Nephron progenitor cell (in vitro differentiated cells): ENCODE measurements around the gene SLC35F1.
A peak's percentile ranks its signal among the peaks of the same experiment; 100 is the strongest.

Experiments
- DNase-seq: peaks from one replicate; pipeline ENCODE4 v3.0.0; 2021
- H3K27ac Mint-ChIP-seq: 2 replicates; pipeline ENCODE4 v1.8.0; 2021; ENCODE audit warnings: mild to moderate bottlenecking, moderate library complexity, mixed read lengths
- H3K27me3 Mint-ChIP-seq: 2 replicates; pipeline ENCODE4 v1.8.0; 2021; ENCODE audit warnings: mild to moderate bottlenecking, low read depth, mixed read lengths; ENCODE audit not compliant: poor library complexity
- H3K36me3 Mint-ChIP-seq: 2 replicates; pipeline ENCODE4 v1.8.0; 2021; ENCODE audit warnings: low read depth, mixed read lengths
- H3K4me1 Mint-ChIP-seq: 2 replicates; pipeline ENCODE4 v1.8.0; 2021; ENCODE audit warnings: mixed read lengths
- H3K4me3 Mint-ChIP-seq: 2 replicates; pipeline ENCODE4 v1.8.0; 2021; ENCODE audit warnings: mild to moderate bottlenecking, moderate library complexity, mixed read lengths
- H3K9me3 Mint-ChIP-seq: 2 replicates; pipeline ENCODE4 v1.8.0; 2021; ENCODE audit warnings: mild to moderate bottlenecking, moderate library complexity, mixed read lengths
- CTCF ChIP-seq: fragments of 200-600 bp; sonication (generic); IDR thresholded peaks from 2 replicates; pipeline ENCODE4 v1.5.0; 2021; ENCODE audit warnings: antibody characterized with exemption

Gene SLC35F1

GRCh38 chr6:118218156-118218555, 311.1 kb downstream of the SLC35F1 start:
- Mint-ChIP-seq H3K27me3 (no peaks in the 10 kb centered on the region), H3K27ac (no peak overlapping the region), H3K4me3 (no peak overlapping the region), H3K9me3 (no peaks in the 10 kb centered on the region), H3K4me1 (no peaks in the 10 kb centered on the region), H3K36me3 (no peaks in the 10 kb centered on the region)
- no peak for DNase-seq
- no peak for TF ChIP-seq CTCF

DNA sequence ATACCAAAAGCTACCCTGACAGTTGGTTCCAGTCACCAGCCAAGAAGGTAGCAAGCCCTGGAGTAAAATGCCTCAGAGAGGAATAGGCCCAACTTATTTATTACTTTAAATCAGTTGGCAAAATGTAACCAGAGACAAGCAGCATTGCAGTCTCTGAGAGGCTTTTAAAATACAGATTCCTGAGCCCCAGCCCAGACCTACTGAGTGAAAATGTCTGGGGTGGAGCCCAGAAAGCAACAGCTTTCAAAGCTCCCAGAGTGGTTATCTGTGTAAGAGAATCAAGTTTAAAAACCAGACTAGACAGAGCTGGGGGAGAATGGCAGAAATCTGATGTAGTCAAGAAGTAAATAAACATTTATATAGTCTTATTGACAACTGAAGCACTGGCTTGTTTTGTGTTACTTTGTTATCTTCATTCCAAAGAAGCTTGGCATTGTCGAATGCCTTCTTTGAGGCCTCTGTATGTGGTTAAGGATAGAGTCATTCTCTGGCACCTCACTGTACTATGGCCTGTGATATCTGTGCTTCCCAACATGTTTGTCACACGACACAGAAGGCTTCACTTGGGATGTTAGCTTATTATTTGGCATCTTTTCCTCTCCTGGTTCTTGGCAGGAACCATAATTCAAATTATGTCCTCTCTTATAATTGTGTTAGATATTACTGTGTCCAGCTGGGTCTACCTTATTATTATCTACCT, 313.5 kb downstream of the SLC35F1 start:
- Mint-ChIP-seq H3K9me3 (no peaks in the 10 kb centered on the region), H3K27me3 (no peaks in the 10 kb centered on the region), H3K27ac (no peak overlapping the region), H3K4me1 (no peaks in the 10 kb centered on the region), H3K4me3 (no peak overlapping the region), H3K36me3 (no peaks in the 10 kb centered on the region)
- TF ChIP-seq CTCF = no peak
- DNase-seq = no peak

DNA sequence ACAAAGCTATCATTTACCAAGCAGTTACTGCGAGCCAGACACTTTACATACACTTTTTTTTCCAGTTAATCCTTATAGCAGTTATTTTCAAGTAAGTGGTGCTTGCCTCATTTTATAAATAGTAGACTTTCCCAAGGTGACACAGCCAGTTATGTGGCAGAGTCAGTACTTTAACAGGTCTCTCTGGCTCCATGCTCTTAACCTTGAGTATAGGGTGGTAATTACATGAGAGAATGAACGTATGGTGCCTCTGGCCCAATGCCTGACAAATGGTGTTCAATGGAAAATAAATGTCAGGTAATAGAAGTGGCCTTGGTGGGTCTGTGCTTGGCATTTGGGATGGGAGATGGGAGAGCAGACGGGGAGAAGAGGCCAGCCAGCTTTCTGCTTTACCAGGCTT, 316.3 kb downstream of the SLC35F1 start:
- no peak overlapping the region for H3K27ac Mint-ChIP-seq
- TF ChIP-seq CTCF = no peak
- no peaks in the 10 kb centered on the region for H3K9me3 Mint-ChIP-seq
- no peak overlapping the region for H3K4me3 Mint-ChIP-seq
- DNase-seq = no peak
- H3K36me3 Mint-ChIP-seq = no peaks in the 10 kb centered on the region
- no peaks in the 10 kb centered on the region for H3K27me3 Mint-ChIP-seq
- no peaks in the 10 kb centered on the region for H3K4me1 Mint-ChIP-seq

DNA sequence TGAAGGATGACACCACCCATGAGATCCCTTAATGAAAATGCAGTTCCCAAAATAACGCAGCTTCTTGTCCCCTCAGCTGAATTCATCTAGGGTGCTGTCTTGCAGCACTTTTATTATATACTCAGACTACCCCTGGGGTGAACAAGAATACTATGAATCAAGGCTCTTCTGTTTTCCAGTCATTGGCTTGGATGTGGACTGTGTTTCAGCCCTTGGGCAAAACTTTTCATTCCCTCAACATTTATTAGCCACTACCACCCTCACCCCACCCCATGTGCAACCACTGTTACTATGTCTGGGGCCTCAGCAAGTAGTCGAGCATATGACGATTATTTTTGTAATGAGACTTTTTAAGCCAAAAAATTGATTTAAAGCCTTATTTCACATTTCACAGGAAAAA, 321.8 kb downstream of the SLC35F1 start:
- Mint-ChIP-seq H3K27me3 (no peaks in the 10 kb centered on the region), H3K9me3 (no peaks in the 10 kb centered on the region), H3K36me3 (no peaks in the 10 kb centered on the region), H3K4me3 (no peak overlapping the region), H3K27ac (peak overlapping the region; percentile 30), H3K4me1 (no peaks in the 10 kb centered on the region)
- TF ChIP-seq CTCF = no peak
- no peak for DNase-seq

DNA sequence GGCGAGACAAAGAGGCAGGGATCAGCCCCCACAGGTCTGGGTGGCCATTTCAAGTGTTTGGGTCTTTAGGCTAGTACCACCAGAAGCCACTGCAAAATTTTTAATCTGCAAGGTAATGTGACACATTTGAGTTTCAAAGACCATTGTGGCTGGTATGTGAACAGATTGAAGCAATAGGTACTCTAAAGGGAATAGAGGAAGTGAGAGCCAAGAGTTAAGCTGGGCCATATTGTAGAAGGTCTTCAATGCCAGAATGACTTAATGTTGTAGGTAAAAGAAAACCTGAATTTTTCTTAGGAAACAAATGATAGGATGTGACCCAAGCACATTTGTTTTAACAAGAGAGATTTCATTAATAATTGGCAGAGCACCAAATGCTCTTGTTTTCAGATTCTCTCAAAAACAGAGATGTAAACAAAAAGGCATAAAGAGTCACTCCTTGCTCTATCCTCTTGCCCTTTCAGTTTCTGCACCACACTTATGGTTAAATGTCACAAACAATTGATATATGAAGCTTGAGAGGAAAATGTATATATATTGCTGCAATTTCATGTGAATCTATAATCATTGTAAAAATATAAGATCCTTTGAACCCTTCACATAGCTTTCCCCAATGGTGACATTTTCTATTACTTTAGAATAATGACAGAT, 333.9 kb downstream of the SLC35F1 start:
- Mint-ChIP-seq H3K27ac (no peak overlapping the region), H3K36me3 (no peaks in the 10 kb centered on the region), H3K4me3 (no peak overlapping the region), H3K4me1 (peaks cover 9% of the 10 kb centered on the region), H3K9me3 (no peaks in the 10 kb centered on the region), H3K27me3 (peaks cover 4% of the 10 kb centered on the region)
- no peak for DNase-seq
- TF ChIP-seq CTCF = no peak

GRCh38 chr6:118246406-118246805, 339.3 kb downstream of the SLC35F1 start:
- peak; percentile 9 for DNase-seq
- Mint-ChIP-seq H3K9me3 (peaks cover 9% of the 10 kb centered on the region), H3K27me3 (peaks cover 4% of the 10 kb centered on the region), H3K4me3 (no peak overlapping the region), H3K4me1 (peaks cover 33% of the 10 kb centered on the region), H3K27ac (no peak overlapping the region), H3K36me3 (peaks cover 4% of the 10 kb centered on the region)
- TF ChIP-seq CTCF = no peak
